Measurements from ENCODE around the gene EXOC3L4.

EXOC3L4 gene

GRCh38 chr14:103103461-103104388 is 9.2 kb downstream of the EXOC3L4 start:
- H3K4me3 ChIP-seq (ENCODE audit: low read depth, low read length) = peak overlapping the region; percentile 35
- DNase-seq (ENCODE audit: low read depth) = peak; percentile 62
- no peak for TF ChIP-seq CTCF (IDR thresholded peaks at IDR 0.05; ENCODE audit: control insufficient read depth, extremely low read depth, insufficient read depth)

GRCh38 chr14:103104389-103104653 is 9.8 kb downstream of the EXOC3L4 start:
- H3K4me3 ChIP-seq (ENCODE audit: low read depth, low read length) = no peak overlapping the region
- no peak for TF ChIP-seq CTCF (IDR thresholded peaks at IDR 0.05; ENCODE audit: control insufficient read depth, extremely low read depth, insufficient read depth)

GRCh38 chr14:103104654-103105452 is 10.3 kb downstream of the EXOC3L4 start:
- 0 out of 2 replicates have a peak overlapping the region, but pooled peaks have one; percentile 22 for H3K4me3 ChIP-seq (ENCODE audit: low read depth, low read length)
- DNase-seq (ENCODE audit: low read depth) = no peak
- TF ChIP-seq CTCF (IDR thresholded peaks at IDR 0.05; ENCODE audit: control insufficient read depth, extremely low read depth, insufficient read depth) = peak; percentile 92

More at GRCh38 chr14:103104389-103104653, 9.8 kb downstream of the EXOC3L4 start:
- no peak for DNase-seq (ENCODE audit: low read depth)

- DNase-seq (ENCODE audit: low read depth) = peak; percentile 25
- peak; percentile 61 for TF ChIP-seq CTCF (IDR thresholded peaks at IDR 0.05; ENCODE audit: control insufficient read depth, extremely low read depth, insufficient read depth)
- no peak overlapping the region for H3K4me3 ChIP-seq (ENCODE audit: low read depth, low read length)
Observed at GRCh38 chr14:103105580-103106150, 11.1 kb downstream of the EXOC3L4 start.

GRCh38 chr14:103107455-103107854 is 12.9 kb downstream of the EXOC3L4 start:
- no peak overlapping the region for H3K4me3 ChIP-seq (ENCODE audit: low read depth, low read length)
- DNase-seq (ENCODE audit: low read depth) = no peak
- no peak for TF ChIP-seq CTCF (IDR thresholded peaks at IDR 0.05; ENCODE audit: control insufficient read depth, extremely low read depth, insufficient read depth)

GRCh38 chr14:103107941-103108748 is 13.6 kb downstream of the EXOC3L4 start:
- TF ChIP-seq CTCF (IDR thresholded peaks at IDR 0.05; ENCODE audit: control insufficient read depth, extremely low read depth, insufficient read depth) = no peak

More at GRCh38 chr14:103107941-103108748, 13.6 kb downstream of the EXOC3L4 start:
- DNase-seq (ENCODE audit: low read depth) = no peak
- H3K4me3 ChIP-seq (ENCODE audit: low read depth, low read length) = no peak overlapping the region
